Kasumi-1 (cell line): ENCODE measurements around the gene PDHA1.

Experiments
- DNase-seq, 2 experiments: peaks; one replicate each; lab custom pipeline; 2025; lab: John Stamatoyannopoulos, UW

PDHA1 gene

GRCh38 chrX:19375546-19375945 is 31.8 kb downstream of the PDHA1 start:
- no peak for DNase-seq

GRCh38 chrX:19377799-19378198 is 34.1 kb downstream of the PDHA1 start:
- no peak for DNase-seq

GRCh38 chrX:19381326-19381725 is 37.6 kb downstream of the PDHA1 start:
- no peak for DNase-seq

GRCh38 chrX:19382555-19383145 is 38.9 kb downstream of the PDHA1 start:
- DNase-seq, result peak; percentile 32 to 37

- no peak for DNase-seq
Observed at GRCh38 chrX:19386679-19387078, 43.0 kb downstream of the PDHA1 start.

GRCh38 chrX:19388064-19388679 is 44.4 kb downstream of the PDHA1 start:
- DNase-seq, result no peak

GRCh38 chrX:19388741-19389140 is 45.0 kb downstream of the PDHA1 start:
- DNase-seq, result no peak

GRCh38 chrX:19389227-19389845 is 45.6 kb downstream of the PDHA1 start:
- DNase-seq, result peak in 1 of 2 experiments; percentile 19

GRCh38 chrX:19392078-19392477 is 48.4 kb downstream of the PDHA1 start:
- DNase-seq, result no peak

GRCh38 chrX:19392703-19393102 is 49.0 kb downstream of the PDHA1 start:
- no peak for DNase-seq

- peak; percentile 5 to 14 for DNase-seq
Observed at GRCh38 chrX:19403696-19404095, 60.0 kb downstream of the PDHA1 start.

- no peak for DNase-seq
Observed at GRCh38 chrX:19410259-19410658, 66.5 kb downstream of the PDHA1 start.
